ENCODE results near the gene EEF2K.

GRCh38 chr16:22203091-22203490 is 3.0 kb upstream of the EEF2K start:
- TF ChIP-seq, protein P1, sequence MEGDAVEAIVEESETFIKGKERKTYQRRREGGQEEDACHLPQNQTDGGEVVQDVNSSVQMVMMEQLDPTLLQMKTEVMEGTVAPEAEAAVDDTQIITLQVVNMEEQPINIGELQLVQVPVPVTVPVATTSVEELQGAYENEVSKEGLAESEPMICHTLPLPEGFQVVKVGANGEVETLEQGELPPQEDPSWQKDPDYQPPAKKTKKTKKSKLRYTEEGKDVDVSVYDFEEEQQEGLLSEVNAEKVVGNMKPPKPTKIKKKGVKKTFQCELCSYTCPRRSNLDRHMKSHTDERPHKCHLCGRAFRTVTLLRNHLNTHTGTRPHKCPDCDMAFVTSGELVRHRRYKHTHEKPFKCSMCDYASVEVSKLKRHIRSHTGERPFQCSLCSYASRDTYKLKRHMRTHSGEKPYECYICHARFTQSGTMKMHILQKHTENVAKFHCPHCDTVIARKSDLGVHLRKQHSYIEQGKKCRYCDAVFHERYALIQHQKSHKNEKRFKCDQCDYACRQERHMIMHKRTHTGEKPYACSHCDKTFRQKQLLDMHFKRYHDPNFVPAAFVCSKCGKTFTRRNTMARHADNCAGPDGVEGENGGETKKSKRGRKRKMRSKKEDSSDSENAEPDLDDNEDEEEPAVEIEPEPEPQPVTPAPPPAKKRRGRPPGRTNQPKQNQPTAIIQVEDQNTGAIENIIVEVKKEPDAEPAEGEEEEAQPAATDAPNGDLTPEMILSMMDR (conservative IDR thresholded peaks at IDR 0.05; ENCODE audit: low read length) = no peak
- no peak for TF ChIP-seq EZH2phosphoT487 (IDR thresholded peaks at IDR 0.05; ENCODE audit: borderline replicate concordance)
